GM19043 (cell line): ENCODE results near the gene TMEM184C.

ENCODE experiments used
- ATAC-seq: cut with Tn5 transposase; IDR thresholded peaks from one replicate; pipeline ENCODE4 v1.9.1; 2021; ENCODE audit warnings: low read depth; ENCODE audit not compliant: unreplicated experiment

The TMEM184C gene

DNA sequence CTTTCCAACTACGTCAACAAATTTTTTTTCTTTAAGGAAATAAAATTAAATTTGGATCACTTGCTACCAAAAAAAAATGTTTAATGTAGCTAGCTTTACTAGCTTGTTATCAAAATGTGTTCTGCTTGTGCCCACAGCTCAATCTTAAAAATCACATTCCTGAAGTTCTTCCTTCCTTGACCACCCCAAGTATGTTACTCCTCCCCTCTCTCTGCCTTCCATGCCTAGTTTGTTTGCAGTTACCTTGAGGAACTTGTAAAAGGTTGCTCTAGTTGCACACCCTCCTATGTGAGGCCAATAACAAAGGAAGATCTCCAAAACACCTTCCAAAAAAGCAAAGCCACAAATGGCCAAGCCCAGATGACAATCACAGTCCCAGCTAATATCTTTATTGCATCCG is 19.6 kb upstream of the TMEM184C start:
- no peak for ATAC-seq

DNA sequence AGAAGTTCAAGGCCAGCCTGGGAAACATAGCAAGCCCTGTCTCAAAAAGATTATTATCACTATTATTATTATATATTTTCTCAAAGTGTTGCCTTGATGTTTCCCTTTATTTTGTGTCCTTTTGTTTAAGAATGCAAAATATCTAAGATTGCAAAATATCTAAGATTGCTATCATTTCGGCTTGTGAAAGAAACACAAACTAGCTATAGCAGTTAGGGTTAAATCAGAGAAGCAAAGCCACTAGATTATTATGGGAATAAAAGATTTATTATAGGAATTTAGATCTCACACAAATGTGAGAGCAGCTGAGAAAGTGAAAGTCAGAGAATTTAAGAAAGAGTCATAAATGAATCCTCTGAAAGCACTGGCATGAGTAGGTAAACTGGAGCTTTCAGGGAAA is 18.0 kb upstream of the TMEM184C start:
- no peak for ATAC-seq

GRCh38 chr4:147599769-147600168 is 17.4 kb upstream of the TMEM184C start:
- no peak for ATAC-seq

DNA sequence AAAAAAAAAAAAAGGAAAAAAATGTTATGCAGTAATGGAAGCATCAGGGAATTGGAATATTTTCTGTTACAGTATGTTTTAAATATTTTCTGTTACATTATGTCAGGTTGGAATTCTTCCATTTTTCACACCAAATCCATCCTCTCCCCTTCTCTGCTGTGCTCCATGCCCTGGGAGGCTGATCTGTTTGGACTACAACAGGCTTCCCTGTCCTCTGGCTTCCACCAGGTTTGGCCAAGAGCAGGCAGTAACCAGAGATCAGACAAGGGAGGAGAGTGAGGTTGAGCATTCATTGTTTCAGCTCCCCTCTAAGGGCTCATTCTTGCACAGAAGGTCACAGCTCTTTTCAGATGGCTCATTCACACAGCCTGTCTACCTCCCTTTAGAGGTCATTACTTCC is 11.7 kb upstream of the TMEM184C start:
- ATAC-seq = no peak

GRCh38 chr4:147607471-147607870 is 9.7 kb upstream of the TMEM184C start:
- ATAC-seq = no peak

DNA sequence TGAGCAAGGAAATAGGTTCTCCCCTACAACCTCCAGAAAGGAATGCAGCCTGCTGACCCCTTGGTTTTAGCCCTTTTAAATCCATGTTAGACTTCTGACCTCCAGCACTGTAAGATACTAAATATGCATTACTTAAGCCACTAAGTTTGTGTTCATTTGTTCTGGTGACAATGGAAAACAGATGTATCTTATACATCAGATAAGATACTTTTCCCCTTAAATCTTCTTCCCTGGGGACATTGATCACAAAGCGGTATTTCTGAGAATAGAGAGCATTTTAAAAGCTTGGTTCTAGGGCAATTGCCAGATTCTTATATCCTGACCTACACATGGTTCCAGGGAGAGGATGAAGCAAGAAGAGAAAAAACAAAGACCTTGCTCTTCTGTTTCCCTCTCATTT is 6.5 kb upstream of the TMEM184C start:
- ATAC-seq = no peak

DNA sequence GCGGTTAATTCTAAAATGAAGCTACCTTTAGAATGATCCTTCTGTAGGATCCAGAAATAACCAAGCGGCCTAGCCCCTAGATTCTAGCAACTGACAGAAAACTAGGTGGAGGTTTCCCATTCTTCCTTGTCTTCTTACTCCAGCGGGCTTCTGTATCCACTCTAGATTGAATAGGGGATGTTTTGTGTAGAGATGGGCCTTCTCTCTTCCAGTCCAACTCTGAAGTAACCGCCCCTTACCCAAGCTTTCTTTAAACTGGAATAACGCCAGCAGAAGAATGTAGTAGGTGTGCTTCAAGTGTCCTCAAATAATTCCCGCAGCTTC is 386 bp upstream of the TMEM184C start:
- ATAC-seq = peak; percentile 6

- peak; percentile 9 for ATAC-seq
Observed at GRCh38 chr4:147617841-147618691, 869 bp downstream of the TMEM184C start.

GRCh38 chr4:147620315-147620714 is 3.1 kb downstream of the TMEM184C start:
- no peak for ATAC-seq

DNA sequence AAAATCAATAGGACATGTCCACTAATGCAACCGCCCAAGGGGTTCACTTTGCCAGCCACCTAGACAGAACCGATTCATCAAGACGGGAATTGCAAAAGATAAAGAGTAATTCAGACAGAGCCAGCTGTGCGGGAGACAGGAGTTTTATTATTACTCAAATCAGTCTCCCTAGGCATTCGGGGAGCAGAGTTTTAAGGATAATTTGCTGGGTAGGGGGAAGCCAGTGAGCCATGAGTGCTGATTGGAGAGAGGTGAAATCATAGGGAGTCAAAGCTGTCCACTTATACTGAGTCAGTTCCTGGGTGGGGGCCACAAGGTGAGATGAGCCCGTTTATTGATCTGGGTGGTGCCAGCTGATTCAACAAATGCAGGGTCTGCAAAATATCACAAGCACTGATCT is 8.5 kb downstream of the TMEM184C start:
- no peak for ATAC-seq

DNA sequence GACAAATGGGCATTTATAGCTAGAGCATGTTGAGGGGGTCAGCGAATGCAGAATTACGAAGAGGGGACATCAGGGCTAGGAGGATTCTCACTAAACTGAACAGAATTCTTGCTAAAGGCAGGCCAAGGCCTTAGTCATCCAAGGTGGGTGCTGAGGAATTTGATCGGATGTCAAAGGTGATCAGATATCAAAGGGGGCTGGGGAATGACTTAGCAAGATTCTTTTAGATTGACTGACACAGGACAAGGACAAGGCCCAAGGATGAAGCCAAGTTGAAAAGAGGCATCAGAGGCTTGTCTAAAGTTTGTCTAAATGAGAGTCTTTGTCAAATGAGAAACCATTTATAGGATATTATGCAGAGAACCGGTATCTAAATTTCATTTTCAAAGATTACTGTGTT is 9.7 kb downstream of the TMEM184C start:
- ATAC-seq = no peak

GRCh38 chr4:147628415-147628814 is 11.2 kb downstream of the TMEM184C start:
- no peak for ATAC-seq

GRCh38 chr4:147629783-147630730 is 12.9 kb downstream of the TMEM184C start:
- no peak for ATAC-seq

GRCh38 chr4:147633113-147633512 is 15.9 kb downstream of the TMEM184C start:
- ATAC-seq = no peak

DNA sequence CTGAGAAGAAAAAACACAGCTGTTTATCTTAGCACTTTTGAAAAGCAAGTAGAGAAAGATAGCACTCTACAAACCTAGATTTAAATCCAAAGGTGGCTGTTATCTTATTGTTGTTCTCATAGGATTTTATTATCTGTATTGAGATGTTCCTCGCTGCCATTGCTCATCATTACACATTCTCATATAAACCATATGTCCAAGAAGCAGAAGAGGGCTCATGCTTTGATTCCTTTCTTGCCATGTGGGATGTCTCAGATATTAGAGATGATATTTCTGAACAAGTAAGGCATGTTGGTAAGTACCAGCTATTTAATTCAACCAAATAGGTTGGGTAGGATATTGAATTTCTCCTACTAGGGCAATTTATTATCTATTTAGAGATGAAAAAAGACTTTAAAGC is 16.4 kb downstream of the TMEM184C start:
- ATAC-seq = no peak

GRCh38 chr4:147635348-147635747 is 18.2 kb downstream of the TMEM184C start:
- ATAC-seq = no peak

DNA sequence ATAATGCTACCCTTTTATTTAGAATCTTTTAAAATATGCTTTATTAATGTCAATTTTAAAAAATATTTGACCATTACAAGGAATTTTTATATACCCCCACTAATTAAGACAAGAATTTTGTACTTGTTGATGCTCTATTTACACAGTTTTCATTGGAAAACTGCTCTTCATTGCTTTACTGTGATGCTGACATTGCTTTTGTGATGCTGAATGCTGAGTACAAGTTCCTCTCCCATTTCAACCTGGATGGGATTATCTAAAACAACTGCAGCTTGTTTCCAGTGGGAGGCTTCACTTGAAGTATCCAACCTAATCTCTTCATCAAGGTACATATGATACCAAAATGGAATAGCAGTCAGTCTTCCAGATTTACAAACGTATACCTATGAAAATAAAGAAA is 21.2 kb downstream of the TMEM184C start:
- ATAC-seq = no peak

GRCh38 chr4:147638942-147639341 is 21.7 kb downstream of the TMEM184C start:
- peak; percentile 51 for ATAC-seq

- no peak for ATAC-seq
Observed at GRCh38 chr4:147639388-147639787, 22.2 kb downstream of the TMEM184C start.

DNA sequence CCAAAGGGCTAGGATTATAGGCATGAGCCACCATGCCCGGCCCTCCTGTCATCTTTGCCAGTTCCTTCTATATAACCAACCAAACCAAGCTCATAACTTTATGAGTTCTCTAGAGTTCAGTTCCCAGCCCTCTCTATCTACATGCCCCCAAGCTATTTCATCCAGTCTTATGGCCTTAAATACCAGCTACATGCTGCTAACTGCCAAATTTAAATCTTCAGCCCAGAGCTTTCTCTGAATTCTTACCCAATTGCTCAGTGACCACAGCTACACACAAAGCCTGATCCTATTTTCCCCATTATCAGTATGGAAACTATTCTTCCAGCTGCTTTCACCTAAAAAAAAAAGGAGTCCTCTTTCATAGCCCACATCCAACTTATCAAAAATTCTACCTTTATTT is 23.1 kb downstream of the TMEM184C start:
- no peak for ATAC-seq

DNA sequence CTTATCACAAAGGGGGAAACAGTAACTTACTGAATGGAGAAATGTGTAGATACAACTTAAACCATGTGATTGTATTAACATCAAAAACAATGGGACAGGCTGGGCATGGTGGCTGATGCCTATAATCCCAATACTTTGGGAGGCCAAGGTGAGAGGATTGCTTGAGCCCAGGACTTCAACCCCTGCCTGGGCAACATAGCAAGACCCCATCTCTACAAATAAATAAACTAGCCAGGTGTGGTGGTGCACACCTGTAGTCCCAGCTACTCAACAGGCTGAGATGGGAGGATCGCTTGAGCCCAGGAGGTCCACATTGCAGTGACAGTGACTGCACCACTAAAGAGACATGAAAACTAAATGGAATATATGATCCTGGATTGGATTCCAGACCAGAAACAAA is 26.4 kb downstream of the TMEM184C start:
- no peak for ATAC-seq

- no peak for ATAC-seq
Observed at GRCh38 chr4:147644471-147644870, 27.3 kb downstream of the TMEM184C start.
